Lower leg skin (tissue), 4 donors: ENCODE results near the gene DKK3. TPM values are rescaled to one million over a fixed set of nuclear protein-coding genes. Genes with fewer than 3 reads are reported as not detected.

ENCODE experiments used
- DNase-seq, 2 donors: peaks; one replicate each; pipeline ENCODE4 v3.0.0-alpha.2; 2019; ENCODE audit warnings: low spot score in 2 of 2
- H3K4me3 ChIP-seq: fragments of 200-600 bp; sonication (generic); 2 replicates; pipeline ENCODE4 v1.5.1; 2017; ENCODE audit warnings: mild to moderate bottlenecking, low read depth; ENCODE audit not compliant: poor library complexity, severe bottlenecking
- POLR2A ChIP-seq, 2 donors: fragments of 450-650 bp; IDR thresholded peaks; one replicate each; pipeline ENCODE4 v1.6.1; 2016 to 2017; ENCODE audit warnings: antibody characterized with exemption in 2 of 2, mild to moderate bottlenecking in 1 of 2, moderate library complexity in 1 of 2
- WGBS, 2 donors: methylation state at CpG; one replicate each; pipeline ENCODE4 v1.1.5; 2018; 5-methylcytosine and 5-hydroxymethylcytosine counted together
- intact Hi-C: fragments of 100-400 bp; cut with DNase I; formaldehyde crosslinking; loops from one replicate; pipeline ENCODE4 v1.15.0; 2023; ENCODE audit warnings: low total_unique reads
- total RNA-seq, 4 donors: library from RNA; depleted of rRNA; stranded (reverse); fragments of >200 nt; gene quantifications; one replicate each; pipeline ENCODE4 v1.1.0, GENCODE V29; 2016
- TF ChIP-seq, protein P1 (sequence below), 3 donors: fragments of 450-650 bp; IDR thresholded peaks; one replicate each; pipeline ENCODE4 v1.5.1; 2016; ENCODE audit warnings: antibody characterized with exemption in 3 of 3, mild to moderate bottlenecking in 3 of 3, moderate library complexity in 2 of 3

DKK3 gene
- 100 to 1,000 TPM in 3 of 4 donors, 10 to 100 TPM in 1; 78.5 to 175 (median 121) TPM for total RNA-seq

DNA sequence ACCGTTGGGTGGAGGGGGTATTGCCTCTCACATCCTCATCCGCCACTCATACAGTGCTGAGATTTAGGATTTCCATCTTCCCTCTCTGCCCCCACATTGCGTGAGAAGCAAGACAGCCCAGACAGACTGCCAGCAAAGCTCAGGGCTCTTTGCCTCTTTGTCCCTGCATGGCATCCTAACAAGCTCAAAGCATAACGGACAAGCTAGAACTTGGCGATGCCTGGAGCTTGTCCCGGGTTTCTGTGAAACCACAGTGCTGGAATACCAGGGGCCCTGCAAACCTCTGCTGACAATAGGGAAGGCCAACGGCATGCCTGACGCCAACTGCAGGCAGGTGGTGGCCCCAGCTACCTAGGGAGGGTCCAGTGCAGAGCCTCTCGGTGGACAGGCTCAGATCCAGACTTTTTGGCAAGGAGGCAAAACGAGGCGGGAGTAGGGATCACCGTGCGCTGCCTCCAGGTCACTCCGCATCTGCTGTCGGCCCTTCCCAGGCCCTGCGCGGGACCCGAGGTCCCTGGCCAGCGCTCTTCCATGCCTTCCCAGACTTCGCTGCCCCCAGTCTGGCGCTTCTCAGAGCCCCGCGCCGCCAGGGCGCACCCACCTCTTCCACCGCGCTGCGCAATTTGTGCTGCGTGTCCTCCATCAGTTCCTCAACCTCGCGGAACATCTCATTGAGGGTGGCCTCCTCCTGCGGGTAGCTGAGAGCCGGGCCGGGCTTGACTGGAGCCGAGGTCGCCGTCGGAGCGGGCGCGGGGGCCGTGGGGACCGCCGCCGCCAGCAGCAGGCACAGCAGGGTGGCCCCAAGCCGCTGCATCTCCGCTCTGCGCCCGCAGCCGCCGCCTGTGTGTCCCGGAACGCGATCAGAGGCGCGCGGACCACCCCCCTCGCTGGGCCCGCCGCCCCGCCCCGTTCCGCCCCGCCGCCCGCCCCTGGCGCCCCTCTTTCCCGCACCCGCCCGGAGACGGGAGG lies at the start of gene DKK3:
Gene DKK3, minus strand, starts transcription at position 858 of the 969 bp plus-strand sequence. Its CDS starts 44 bp downstream, at position 814.
- 19 to 24% methylated on average over 19 to 24 of the region's 71 CpGs for WGBS, 2 donors
- H3K4me3 ChIP-seq: peak within 1 kb of the TSS; percentile 31
- TF ChIP-seq POLR2A (IDR thresholded peaks at IDR 0.05): no peak
- TF ChIP-seq, protein P1, sequence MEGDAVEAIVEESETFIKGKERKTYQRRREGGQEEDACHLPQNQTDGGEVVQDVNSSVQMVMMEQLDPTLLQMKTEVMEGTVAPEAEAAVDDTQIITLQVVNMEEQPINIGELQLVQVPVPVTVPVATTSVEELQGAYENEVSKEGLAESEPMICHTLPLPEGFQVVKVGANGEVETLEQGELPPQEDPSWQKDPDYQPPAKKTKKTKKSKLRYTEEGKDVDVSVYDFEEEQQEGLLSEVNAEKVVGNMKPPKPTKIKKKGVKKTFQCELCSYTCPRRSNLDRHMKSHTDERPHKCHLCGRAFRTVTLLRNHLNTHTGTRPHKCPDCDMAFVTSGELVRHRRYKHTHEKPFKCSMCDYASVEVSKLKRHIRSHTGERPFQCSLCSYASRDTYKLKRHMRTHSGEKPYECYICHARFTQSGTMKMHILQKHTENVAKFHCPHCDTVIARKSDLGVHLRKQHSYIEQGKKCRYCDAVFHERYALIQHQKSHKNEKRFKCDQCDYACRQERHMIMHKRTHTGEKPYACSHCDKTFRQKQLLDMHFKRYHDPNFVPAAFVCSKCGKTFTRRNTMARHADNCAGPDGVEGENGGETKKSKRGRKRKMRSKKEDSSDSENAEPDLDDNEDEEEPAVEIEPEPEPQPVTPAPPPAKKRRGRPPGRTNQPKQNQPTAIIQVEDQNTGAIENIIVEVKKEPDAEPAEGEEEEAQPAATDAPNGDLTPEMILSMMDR (IDR thresholded peaks at IDR 0.05): no peak
- intact Hi-C loops: no loop called here
- DNase-seq: peak in 1 of 2 donors; percentile 86

DNA sequence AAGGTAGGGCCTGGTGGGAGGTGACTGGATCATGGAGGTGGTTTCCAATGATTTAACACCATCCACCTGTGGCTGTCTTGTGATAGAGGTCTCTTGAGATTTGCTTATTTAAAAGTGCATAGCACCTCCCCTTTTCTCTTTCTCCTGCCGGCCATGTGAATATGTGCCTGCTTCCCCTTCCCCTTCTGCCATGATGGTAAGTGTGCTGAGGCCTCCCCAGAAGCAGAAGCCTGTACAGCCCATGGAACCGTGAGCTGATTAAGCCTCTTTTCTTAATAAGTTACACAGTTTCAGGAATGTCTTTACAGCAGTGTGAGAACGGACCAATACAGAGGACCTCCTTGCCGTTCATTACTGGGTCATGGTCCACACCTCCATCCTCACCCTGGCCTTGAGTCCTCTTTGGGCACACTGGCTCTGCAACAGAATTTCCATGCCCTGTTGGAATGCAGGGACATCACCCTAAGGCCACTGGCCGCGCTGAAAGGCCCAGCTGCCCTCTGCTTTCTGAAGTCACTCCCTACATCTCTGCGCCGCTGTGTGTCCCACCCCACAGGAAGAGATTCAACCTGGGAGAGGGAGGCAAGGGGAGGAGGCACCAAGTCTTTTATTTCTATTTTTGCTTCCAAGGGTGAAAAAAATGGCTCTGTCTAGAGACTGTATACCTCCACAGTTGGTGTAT lies 49.0 kb upstream of the DKK3 start:
- DNase-seq: peak in 1 of 2 donors; percentile 76

DNA sequence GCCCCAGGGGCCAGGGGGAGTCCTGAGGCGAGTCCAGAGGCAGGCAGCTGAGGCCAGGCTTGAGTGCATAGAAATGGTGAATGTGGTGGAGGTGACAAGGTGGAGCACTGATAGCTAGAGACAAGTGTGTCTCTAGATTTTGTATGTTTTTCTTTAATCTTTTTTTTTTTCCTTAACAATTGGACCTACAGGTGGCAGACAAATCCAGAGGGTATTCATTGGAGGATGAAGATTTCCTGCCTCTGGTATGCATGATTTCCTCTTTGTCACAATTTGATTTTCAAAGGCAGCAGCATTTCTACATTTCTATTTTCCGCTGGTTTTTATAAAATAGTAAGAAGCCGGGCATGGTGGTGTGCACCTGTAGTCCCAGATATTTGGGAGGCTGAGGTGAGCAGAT lies 47.7 kb upstream of the DKK3 start:
- TF ChIP-seq, protein P1 (IDR thresholded peaks at IDR 0.05): no peak
- H3K4me3 ChIP-seq: no peak overlapping the region
- intact Hi-C loops: no loop called here
- 64 to 97% methylated on average over 3 of the region's 3 CpGs for WGBS, 2 donors
- no peak for DNase-seq

More for the DNA sequence above, 49.0 kb upstream of the DKK3 start:
- TF ChIP-seq, protein P1 (IDR thresholded peaks at IDR 0.05): no peak
- no peak for TF ChIP-seq POLR2A (IDR thresholded peaks at IDR 0.05)
- no peak overlapping the region for H3K4me3 ChIP-seq
- 94 to 97% methylated on average over 8 of the region's 8 CpGs for WGBS, 2 donors
- intact Hi-C loops: no loop called here

DNA sequence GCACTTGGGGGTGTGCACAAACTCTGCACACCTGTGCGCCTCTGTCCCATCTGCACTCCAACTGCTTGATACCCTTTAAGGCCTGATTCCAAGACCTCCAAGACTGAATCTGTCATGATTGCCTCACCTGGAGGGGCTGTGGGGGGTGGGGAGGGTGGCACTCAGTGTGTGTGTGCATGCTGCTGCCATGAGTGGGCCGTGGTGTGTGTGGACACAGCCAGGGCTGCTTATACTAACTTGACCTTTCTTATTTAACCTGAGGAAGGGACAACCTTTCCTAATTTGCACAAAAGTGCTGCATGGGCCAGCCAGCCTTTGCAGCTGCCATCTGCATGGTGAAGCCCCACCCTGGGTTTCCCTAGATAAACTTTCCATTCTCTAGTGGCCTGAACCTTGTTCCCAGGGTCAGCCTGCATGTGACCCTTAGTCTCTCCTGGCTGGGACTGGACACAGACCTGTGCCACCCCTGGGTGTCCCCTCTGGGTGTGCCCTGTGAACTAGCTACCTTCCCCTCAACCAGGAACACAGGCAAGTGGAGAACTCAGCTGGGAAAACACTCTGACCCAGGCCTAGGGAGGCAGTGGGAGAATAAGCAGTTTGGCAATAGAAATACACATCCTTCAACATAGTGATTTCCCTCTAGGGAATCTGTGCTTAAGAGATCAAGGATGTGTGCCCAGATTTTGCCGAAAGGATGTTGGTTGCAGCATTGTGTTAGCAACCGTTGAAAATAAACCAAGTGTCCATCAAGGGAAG lies 45.4 kb upstream of the DKK3 start:
- intact Hi-C loops: no loop called here
- H3K4me3 ChIP-seq: no peak overlapping the region
- DNase-seq: peak in 1 of 2 donors; percentile 76
- TF ChIP-seq, protein P1 (IDR thresholded peaks at IDR 0.05): no peak
- no peak for TF ChIP-seq POLR2A (IDR thresholded peaks at IDR 0.05)
- 53 to 70% methylated on average over 4 of the region's 4 CpGs for WGBS, 2 donors
